ENCODE measurements around the gene UBE2S. TPM values are rescaled to one million over a fixed set of nuclear protein-coding genes. Genes with fewer than 3 reads are reported as not detected.
"Not testable (repeated sequence)": the region's sequence is repeated elsewhere in the genome, so short reads cannot be mapped to it uniquely, and the experiment has no call there.

Gene UBE2S
- total RNA-seq, 1 donor from 2014 or later = 35.9 TPM

GRCh38 chr19:55439052-55439451 lies 31.5 kb upstream of the UBE2S start:
- DNase-seq = no peak

- DNase-seq = no peak
These were observed 29.8 kb upstream of the UBE2S start for GRCh38 chr19:55437410-55437809.

- DNase-seq = no peak
These were observed 29.3 kb upstream of the UBE2S start for GRCh38 chr19:55436847-55437246.

GRCh38 chr19:55435020-55435419 lies 27.4 kb upstream of the UBE2S start:
- DNase-seq = no peak

GRCh38 chr19:55434356-55434919 lies 26.9 kb upstream of the UBE2S start:
- DNase-seq = no peak

- DNase-seq = no peak
These were observed 25.7 kb upstream of the UBE2S start for GRCh38 chr19:55433292-55433691.

- no peak for DNase-seq
These were observed 24.8 kb upstream of the UBE2S start for GRCh38 chr19:55432241-55432959.

- DNase-seq = no peak
These were observed 23.6 kb upstream of the UBE2S start for GRCh38 chr19:55431183-55431582.

- DNase-seq = peak; percentile 30
These were observed 18.5 kb upstream of the UBE2S start for GRCh38 chr19:55426042-55426441.

- DNase-seq = no peak
These were observed 16.9 kb upstream of the UBE2S start for GRCh38 chr19:55424518-55424917.

- no peak for DNase-seq
These were observed 15.8 kb upstream of the UBE2S start for GRCh38 chr19:55423225-55424005.

- not testable (repeated sequence) for DNase-seq
These were observed 13.7 kb upstream of the UBE2S start for GRCh38 chr19:55421281-55421680.

- no peak for DNase-seq
These were observed 12.1 kb upstream of the UBE2S start for GRCh38 chr19:55419624-55420236.

- no peak for DNase-seq
These were observed 11.5 kb upstream of the UBE2S start for GRCh38 chr19:55419103-55419502.

GRCh38 chr19:55418185-55418584 lies 10.6 kb upstream of the UBE2S start:
- peak; percentile 27 for DNase-seq

- no peak for DNase-seq
These were observed 2.6 kb upstream of the UBE2S start for GRCh38 chr19:55410168-55410567.

GRCh38 chr19:55409179-55409578 lies 1.6 kb upstream of the UBE2S start:
- not testable (repeated sequence) for DNase-seq

GRCh38 chr19:55408533-55408872 lies 915 bp upstream of the UBE2S start:
- DNase-seq = no peak

- peak; percentile 97 for DNase-seq
These were observed 378 bp upstream of the UBE2S start for GRCh38 chr19:55407800-55408532.

GRCh38 chr19:55406826-55407549 lies 600 bp downstream of the UBE2S start:
- DNase-seq = no peak

- no peak for DNase-seq
These were observed 1.3 kb downstream of the UBE2S start for GRCh38 chr19:55406091-55406825.
